ENCODE data around the gene SAPCD2.

Gene SAPCD2

GRCh38 chr9:137073992-137074399, 3.6 kb upstream of the SAPCD2 start:
- Histone ChIP-seq H3K36me3 (ENCODE audit: control insufficient read depth in 2 of 2, insufficient read depth in 1 of 2, low read length in 2 of 2) (peaks cover 0 to 7% of the 10 kb centered on the region in 2 experiments; a peak in 1 of 3 replicates), H3K4me1 (ENCODE audit: control insufficient read depth, insufficient read depth, low read length) (peaks cover 9% of the 10 kb centered on the region), H3K27ac (ENCODE audit: extremely low read depth, low read depth, low read length) (no peak overlapping the region), H3K9me3 (ENCODE audit: control insufficient read depth, insufficient read depth, low read depth, low read length) (no peaks in the 10 kb centered on the region), H3K4me3 (ENCODE audit: low read depth, low read length) (no peak overlapping the region)
- CTCF ChIA-PET: interaction anchor here (1.0 kb wide), 1 partner anchor 10 kb away, joined by 8 read pairs; no protein-coding TSS in a partner anchor
- TF ChIP-seq ZNF48 (tag by site-specific recombination; IDR thresholded peaks at IDR 0.05): no peak
- no peak for TF ChIP-seq ZNF664 (tag by site-specific recombination; IDR thresholded peaks at IDR 0.05)
- no peak for TF ChIP-seq ZNF37A (tag by site-specific recombination; IDR thresholded peaks at IDR 0.05)
- no peak for TF ChIP-seq ZNF768 (tag by site-specific recombination; IDR thresholded peaks at IDR 0.05)
- no peak for TF ChIP-seq ZNF791 (tag by site-specific recombination; IDR thresholded peaks at IDR 0.05)
- TF ChIP-seq, protein P1, sequence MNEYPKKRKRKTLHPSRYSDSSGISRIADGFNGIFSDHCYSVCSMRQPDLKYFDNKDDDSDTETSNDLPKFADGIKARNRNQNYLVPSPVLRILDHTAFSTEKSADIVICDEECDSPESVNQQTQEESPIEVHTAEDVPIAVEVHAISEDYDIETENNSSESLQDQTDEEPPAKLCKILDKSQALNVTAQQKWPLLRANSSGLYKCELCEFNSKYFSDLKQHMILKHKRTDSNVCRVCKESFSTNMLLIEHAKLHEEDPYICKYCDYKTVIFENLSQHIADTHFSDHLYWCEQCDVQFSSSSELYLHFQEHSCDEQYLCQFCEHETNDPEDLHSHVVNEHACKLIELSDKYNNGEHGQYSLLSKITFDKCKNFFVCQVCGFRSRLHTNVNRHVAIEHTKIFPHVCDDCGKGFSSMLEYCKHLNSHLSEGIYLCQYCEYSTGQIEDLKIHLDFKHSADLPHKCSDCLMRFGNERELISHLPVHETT (tag by site-specific recombination; IDR thresholded peaks at IDR 0.05): no peak
- TF ChIP-seq, protein P2, sequence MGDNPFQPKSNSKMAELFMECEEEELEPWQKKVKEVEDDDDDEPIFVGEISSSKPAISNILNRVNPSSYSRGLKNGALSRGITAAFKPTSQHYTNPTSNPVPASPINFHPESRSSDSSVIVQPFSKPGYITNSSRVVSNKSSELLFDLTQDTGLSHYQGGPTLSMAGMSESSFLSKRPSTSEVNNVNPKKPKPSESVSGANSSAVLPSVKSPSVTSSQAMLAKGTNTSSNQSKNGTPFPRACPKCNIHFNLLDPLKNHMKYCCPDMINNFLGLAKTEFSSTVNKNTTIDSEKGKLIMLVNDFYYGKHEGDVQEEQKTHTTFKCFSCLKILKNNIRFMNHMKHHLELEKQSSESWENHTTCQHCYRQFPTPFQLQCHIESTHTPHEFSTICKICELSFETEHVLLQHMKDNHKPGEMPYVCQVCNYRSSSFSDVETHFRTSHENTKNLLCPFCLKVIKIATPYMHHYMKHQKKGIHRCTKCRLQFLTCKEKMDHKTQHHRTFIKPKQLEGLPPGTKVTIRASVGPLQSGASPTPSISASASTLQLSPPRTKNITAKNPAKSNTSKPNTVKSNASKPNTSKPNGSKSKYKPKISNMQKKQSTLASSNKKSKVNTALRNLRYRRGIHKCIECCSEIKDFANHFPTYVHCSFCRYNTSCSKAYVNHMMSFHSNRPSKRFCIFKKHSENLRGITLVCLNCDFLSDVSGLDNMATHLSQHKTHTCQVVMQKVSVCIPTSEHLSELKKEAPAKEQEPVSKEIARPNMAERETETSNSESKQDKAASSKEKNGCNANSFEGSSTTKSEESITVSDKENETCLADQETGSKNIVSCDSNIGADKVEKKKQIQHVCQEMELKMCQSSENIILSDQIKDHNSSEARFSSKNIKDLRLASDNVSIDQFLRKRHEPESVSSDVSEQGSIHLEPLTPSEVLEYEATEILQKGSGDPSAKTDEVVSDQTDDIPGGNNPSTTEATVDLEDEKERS (tag by site-specific recombination; IDR thresholded peaks at IDR 0.05): no peak
- no peak for TF ChIP-seq SETDB1 (IDR thresholded peaks at IDR 0.05; ENCODE audit: insufficient read length, low read length)
- TF ChIP-seq ZNF785 (tag by site-specific recombination; IDR thresholded peaks at IDR 0.05): no peak
- POLR2A ChIA-PET: interaction anchor here (0.9 to 9.1 kb wide), 2 partner anchors 10 to 13 kb away, joined by 3 to 137 read pairs; partner anchors contain the start of gene MAN1B1

- H3K4me1 ChIP-seq (ENCODE audit: control insufficient read depth, insufficient read depth, low read length): peaks cover 10% of the 10 kb centered on the region; the same call in 1 of the 2 replicates
- H3K36me3 ChIP-seq (ENCODE audit: control insufficient read depth in 2 of 2, insufficient read depth in 1 of 2, low read length in 2 of 2): peaks cover 0 to 3% of the 10 kb centered on the region in 2 experiments; a peak in 1 of 3 replicates
- CTCF ChIA-PET: interaction anchor here (0.6 to 11.3 kb wide), 13 partner anchors 13 to 334 kb away, joined by 3 to 237 read pairs (median 6); partner anchors contain the start of genes ABCA2, CYSRT1, ENTPD2 and MAN1B1
- peak overlapping the region; percentile 57 for H3K27ac ChIP-seq (ENCODE audit: extremely low read depth, low read depth, low read length)
- POLR2A ChIA-PET: interaction anchor here (0.6 to 9.1 kb wide), 10 partner anchors 12 to 355 kb away, joined by 3 to 137 read pairs (median 5); partner anchors contain the start of genes MAN1B1, TPRN and TUBB4B
- TF ChIP-seq GLIS2 (tag by site-specific recombination; IDR thresholded peaks at IDR 0.05) (no peak), ATF2 (tag by site-specific recombination; IDR thresholded peaks at IDR 0.05; ENCODE audit: low read depth) (no peak), PRDM10 (tag by site-specific recombination; IDR thresholded peaks at IDR 0.05) (no peak), SETDB1 (IDR thresholded peaks at IDR 0.05; ENCODE audit: insufficient read length, low read length) (no peak), ZBTB6 (tag by site-specific recombination; IDR thresholded peaks at IDR 0.05) (no peak)
- TF ChIP-seq, protein P3, sequence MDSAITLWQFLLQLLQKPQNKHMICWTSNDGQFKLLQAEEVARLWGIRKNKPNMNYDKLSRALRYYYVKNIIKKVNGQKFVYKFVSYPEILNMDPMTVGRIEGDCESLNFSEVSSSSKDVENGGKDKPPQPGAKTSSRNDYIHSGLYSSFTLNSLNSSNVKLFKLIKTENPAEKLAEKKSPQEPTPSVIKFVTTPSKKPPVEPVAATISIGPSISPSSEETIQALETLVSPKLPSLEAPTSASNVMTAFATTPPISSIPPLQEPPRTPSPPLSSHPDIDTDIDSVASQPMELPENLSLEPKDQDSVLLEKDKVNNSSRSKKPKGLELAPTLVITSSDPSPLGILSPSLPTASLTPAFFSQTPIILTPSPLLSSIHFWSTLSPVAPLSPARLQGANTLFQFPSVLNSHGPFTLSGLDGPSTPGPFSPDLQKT (IDR thresholded peaks at IDR 0.05; ENCODE audit: borderline replicate concordance, low read depth, low read length): no peak
- H3K9me3 ChIP-seq (ENCODE audit: control insufficient read depth, insufficient read depth, low read depth, low read length): no peaks in the 10 kb centered on the region
- H3K4me3 ChIP-seq (ENCODE audit: low read depth, low read length): no peak overlapping the region
Measured at GRCh38 chr9:137071282-137071681, 925 bp upstream of the SAPCD2 start.
